Measurements from ENCODE around the gene ITFG2. TPM values are rescaled to one million over a fixed set of nuclear protein-coding genes. Genes with fewer than 3 reads are reported as not detected.

Gene ITFG2
- total and polyA plus RNA-seq, 2 donors (not counting 3 experiments of a cell fraction or from before 2014, with no cell fraction given), result 25.0 to 31.9 TPM

DNA sequence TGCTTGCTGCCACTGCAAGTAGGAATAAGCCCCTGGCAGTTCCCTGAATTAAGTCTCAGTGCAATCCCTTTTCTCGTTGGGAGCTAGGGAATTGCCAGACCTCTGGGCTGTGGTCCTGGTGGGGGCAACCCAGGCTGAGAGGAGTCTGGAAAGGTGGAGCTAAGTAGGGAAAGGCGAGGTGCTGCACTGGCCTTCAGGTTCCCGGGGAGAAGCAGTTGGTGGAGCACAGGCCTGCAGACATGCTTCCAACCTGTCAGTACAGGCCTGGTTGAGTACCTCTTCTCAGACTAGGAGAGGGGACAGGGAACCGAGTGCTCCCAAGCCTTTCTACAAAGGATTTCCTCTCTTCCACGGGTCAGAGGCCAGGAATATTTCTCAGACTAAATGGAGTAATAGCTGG, 20.9 kb downstream of the ITFG2 start:
- no peak overlapping the region for H3K27ac ChIP-seq (ENCODE audit: insufficient read depth, low read depth, low read length)
- no peak for DNase-seq (ENCODE audit: low read depth, low spot score)
- peaks cover 0 to 4% of the 10 kb centered on the region in 2 experiments for H3K27me3 ChIP-seq (ENCODE audit: control insufficient read depth in 2 of 2, insufficient read depth in 2 of 2, low read length in 2 of 2)
- FAIRE-seq, result no peak
- dilution Hi-C loops (cut with MboI; ENCODE audit: extremely low pct_ligation_motif_present, low sequenced_read_pairs) (no loop called here), intact Hi-C loops (cut with micrococcal nuclease) (no loop called here)
- no peak overlapping the region for H2AFZ ChIP-seq (ENCODE audit: low read depth, low read length)
- no peaks in the 10 kb centered on the region for H3K4me1 ChIP-seq (ENCODE audit: control insufficient read depth, extremely low read depth, insufficient read depth, low read length)
- H3K9ac ChIP-seq (replicated peaks; ENCODE audit: extremely low read depth, insufficient read depth, low read length), result no peak overlapping the region
- ChIA-PET POLR2A (no interaction called here), CTCF (interaction anchor here (0.9 to 2.1 kb wide), 3 partner anchors 12 to 21 kb away, joined by 3 to 9 read pairs (median 5); no protein-coding TSS in a partner anchor)
- no TSS peak for BruUV-seq (replicated peaks)
- no peak overlapping the region for H3K4me2 ChIP-seq (ENCODE audit: insufficient read depth, low read length)
- H3K9me1 ChIP-seq (replicated peaks; ENCODE audit: control insufficient read depth, extremely low read depth, insufficient read depth, low read length), result no peaks in the 10 kb centered on the region
- peaks cover 0 to 2% of the 10 kb centered on the region in 2 experiments for H3K36me3 ChIP-seq (ENCODE audit: control insufficient read depth in 2 of 2, extremely low read depth in 1 of 2, insufficient read depth in 2 of 2, low read length in 2 of 2)
- H3K4me3 ChIP-seq (replicated peaks in 1 of 3; ENCODE audit: insufficient read depth in 1 of 3, low read depth in 1 of 3, low read length in 3 of 3), result no peak overlapping the region
- TF ChIP-seq, protein P1, sequence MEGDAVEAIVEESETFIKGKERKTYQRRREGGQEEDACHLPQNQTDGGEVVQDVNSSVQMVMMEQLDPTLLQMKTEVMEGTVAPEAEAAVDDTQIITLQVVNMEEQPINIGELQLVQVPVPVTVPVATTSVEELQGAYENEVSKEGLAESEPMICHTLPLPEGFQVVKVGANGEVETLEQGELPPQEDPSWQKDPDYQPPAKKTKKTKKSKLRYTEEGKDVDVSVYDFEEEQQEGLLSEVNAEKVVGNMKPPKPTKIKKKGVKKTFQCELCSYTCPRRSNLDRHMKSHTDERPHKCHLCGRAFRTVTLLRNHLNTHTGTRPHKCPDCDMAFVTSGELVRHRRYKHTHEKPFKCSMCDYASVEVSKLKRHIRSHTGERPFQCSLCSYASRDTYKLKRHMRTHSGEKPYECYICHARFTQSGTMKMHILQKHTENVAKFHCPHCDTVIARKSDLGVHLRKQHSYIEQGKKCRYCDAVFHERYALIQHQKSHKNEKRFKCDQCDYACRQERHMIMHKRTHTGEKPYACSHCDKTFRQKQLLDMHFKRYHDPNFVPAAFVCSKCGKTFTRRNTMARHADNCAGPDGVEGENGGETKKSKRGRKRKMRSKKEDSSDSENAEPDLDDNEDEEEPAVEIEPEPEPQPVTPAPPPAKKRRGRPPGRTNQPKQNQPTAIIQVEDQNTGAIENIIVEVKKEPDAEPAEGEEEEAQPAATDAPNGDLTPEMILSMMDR (IDR thresholded peaks at IDR 0.05; ENCODE audit: extremely low read depth in 1 of 2, insufficient read depth in 1 of 2, low read depth in 1 of 2, low read length in 2 of 2), result no peak
- TF ChIP-seq EZH2 (IDR thresholded peaks at IDR 0.05; ENCODE audit: borderline replicate concordance, low read depth, low read length, severe bottlenecking) (no peak), FOS (IDR thresholded peaks at IDR 0.05; ENCODE audit: borderline replicate concordance, insufficient read depth, low read length) (no peak), JUN (IDR thresholded peaks at IDR 0.05; ENCODE audit: borderline replicate concordance, insufficient read depth, insufficient read length, low read depth) (no peak), POLR2A (IDR thresholded peaks at IDR 0.05; ENCODE audit: low read depth, low read length) (no peak), MYC (IDR thresholded peaks at IDR 0.05; ENCODE audit: low read depth, low read length) (no peak), GATA2 (IDR thresholded peaks at IDR 0.05; ENCODE audit: insufficient read depth, insufficient read length, low read depth, low read length) (no peak), POLR2AphosphoS5 (IDR thresholded peaks at IDR 0.05; ENCODE audit: insufficient read depth, low read depth, low read length) (no peak)
- TF ChIP-seq, protein P2, sequence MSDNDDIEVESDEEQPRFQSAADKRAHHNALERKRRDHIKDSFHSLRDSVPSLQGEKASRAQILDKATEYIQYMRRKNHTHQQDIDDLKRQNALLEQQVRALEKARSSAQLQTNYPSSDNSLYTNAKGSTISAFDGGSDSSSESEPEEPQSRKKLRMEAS (IDR thresholded peaks at IDR 0.05; ENCODE audit: insufficient read depth, insufficient read length), result no peak
- no peaks in the 10 kb centered on the region for H4K20me1 ChIP-seq (replicated peaks; ENCODE audit: control insufficient read depth, extremely low read depth, insufficient read depth, low read length)
- no peaks in the 10 kb centered on the region for H3K9me3 ChIP-seq (replicated peaks; ENCODE audit: control insufficient read depth, insufficient read depth, low read length)
- no peaks in the 10 kb centered on the region for H3K79me2 ChIP-seq (ENCODE audit: control insufficient read depth, insufficient read depth, low read length)
